GM12875 (cell line): ENCODE measurements around the gene ARID1B.

Experiments used
- H3K4me3 ChIP-seq: one replicate; pipeline ENCODE4 v1.5.1; 2011; ENCODE audit warnings: low read depth, low read length, control low read depth
- TF ChIP-seq, protein P1 (sequence below): IDR thresholded peaks from 2 replicates; pipeline ENCODE4 v1.5.1; 2011; ENCODE audit warnings: low read depth, mild to moderate bottlenecking, control low read depth, inconsistent platforms, low read length, moderate library complexity, borderline replicate concordance; ENCODE audit not compliant: insufficient read depth

Gene ARID1B

DNA sequence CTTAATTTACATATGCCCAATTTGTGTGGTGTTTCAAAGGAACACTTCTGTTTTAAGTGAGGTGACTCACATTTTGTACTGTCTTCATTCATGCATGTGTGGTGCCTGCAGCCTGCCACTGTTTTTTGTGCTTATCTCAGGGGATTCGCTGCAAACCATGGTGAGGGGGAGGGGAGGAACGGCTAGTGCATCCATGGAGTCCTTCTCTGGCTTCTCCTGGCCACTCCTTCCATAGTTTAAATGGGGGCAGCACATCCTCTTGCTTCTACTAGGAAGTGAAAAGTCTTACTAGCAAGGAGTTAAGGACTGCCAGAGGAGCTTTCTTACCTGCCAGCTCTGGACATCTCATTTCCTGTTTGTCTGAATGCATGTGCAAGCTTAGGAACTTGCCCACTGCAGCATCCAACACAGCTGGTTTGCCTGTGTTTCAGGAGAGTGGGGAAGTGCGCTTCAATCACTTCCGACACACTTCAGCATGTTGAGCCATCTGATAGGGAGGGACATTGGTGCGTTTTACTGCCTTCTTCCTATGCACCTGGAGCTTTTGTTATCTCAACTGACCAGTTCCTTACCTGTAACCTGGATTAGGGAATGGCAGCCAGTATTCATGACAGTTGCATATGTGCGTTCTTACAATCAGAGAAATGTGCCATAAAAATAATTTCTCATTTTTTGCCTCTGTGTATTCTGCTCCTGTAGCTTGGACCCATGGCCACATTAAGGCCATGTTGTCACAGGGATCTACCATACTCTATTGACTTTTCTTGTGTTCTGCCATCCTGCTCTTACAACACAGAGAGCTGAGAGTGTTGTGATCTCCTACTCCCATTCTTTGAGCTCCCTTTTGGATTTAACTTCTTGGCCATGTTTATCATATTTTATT lies 211.3 kb downstream of the ARID1B start:
- TF ChIP-seq, protein P1, sequence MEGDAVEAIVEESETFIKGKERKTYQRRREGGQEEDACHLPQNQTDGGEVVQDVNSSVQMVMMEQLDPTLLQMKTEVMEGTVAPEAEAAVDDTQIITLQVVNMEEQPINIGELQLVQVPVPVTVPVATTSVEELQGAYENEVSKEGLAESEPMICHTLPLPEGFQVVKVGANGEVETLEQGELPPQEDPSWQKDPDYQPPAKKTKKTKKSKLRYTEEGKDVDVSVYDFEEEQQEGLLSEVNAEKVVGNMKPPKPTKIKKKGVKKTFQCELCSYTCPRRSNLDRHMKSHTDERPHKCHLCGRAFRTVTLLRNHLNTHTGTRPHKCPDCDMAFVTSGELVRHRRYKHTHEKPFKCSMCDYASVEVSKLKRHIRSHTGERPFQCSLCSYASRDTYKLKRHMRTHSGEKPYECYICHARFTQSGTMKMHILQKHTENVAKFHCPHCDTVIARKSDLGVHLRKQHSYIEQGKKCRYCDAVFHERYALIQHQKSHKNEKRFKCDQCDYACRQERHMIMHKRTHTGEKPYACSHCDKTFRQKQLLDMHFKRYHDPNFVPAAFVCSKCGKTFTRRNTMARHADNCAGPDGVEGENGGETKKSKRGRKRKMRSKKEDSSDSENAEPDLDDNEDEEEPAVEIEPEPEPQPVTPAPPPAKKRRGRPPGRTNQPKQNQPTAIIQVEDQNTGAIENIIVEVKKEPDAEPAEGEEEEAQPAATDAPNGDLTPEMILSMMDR, result no peak
- no peak overlapping the region for H3K4me3 ChIP-seq

GRCh38 chr6:156989159-156989806 lies 212.1 kb downstream of the ARID1B start:
- H3K4me3 ChIP-seq, result no peak overlapping the region
- TF ChIP-seq, protein P1, result no peak

DNA sequence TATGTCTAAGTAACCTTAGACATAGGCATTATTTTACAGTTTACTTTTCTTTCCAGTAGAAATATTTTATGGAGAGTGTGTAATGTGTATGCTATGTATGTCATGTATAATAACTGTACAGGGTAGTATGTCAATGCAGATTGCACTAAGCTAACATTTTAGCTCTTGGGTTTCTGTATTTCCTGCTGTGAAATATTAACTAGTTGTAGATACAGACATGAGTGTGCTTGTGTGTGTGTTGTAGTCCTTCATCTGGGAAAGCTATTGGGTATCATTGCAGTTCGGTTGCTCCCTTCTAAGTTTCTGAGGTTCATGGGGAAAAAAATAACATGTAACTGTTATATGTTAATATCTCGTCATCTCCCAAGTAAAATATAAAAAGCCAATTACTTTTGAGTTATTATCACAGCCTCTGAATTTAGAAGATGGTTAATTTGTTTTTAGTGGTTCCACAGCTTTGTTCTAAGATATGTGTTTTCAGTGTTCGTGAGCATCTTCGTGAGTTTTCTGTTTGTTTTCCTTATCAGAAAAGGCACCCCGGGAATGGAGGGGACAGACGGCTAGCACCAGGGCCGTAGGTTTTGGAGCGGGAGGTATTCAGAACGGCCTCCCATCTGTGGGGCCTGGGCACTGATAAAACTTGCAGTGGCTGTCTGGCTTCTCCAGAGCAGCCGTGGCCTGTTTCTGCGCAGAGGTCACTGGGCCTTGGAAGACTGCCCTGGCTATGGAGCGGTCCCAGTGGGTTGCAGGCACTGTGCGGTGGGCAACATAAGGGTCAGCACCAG lies 215.0 kb downstream of the ARID1B start:
- TF ChIP-seq, protein P1, result no peak
- H3K4me3 ChIP-seq, result no peak overlapping the region

- no peak overlapping the region for H3K4me3 ChIP-seq
- TF ChIP-seq, protein P1, result no peak
These were observed 216.5 kb downstream of the ARID1B start for GRCh38 chr6:156993713-156994112.

GRCh38 chr6:156994215-156995076 lies 217.3 kb downstream of the ARID1B start:
- H3K4me3 ChIP-seq, result no peak overlapping the region
- TF ChIP-seq, protein P1, result no peak

- TF ChIP-seq, protein P1, result no peak
- H3K4me3 ChIP-seq, result no peak overlapping the region
These were observed 218.3 kb downstream of the ARID1B start for GRCh38 chr6:156995502-156995901.
